HEK293T (cell line): Measurements from ENCODE around the gene FERD3L.

Source experiments
- BHLHE40 ChIP-seq: fragments of 450-650 bp; IDR thresholded peaks from 2 replicates; pipeline ENCODE4 v1.6.1; 2016; ENCODE audit warnings: mild to moderate bottlenecking, moderate library complexity, borderline replicate concordance
- CTBP1 ChIP-seq: fragments of 450-650 bp; IDR thresholded peaks from 2 replicates; pipeline ENCODE4 v1.6.1; 2016; ENCODE audit warnings: borderline replicate concordance
- ELF4 ChIP-seq: fragments of 450-650 bp; IDR thresholded peaks from 2 replicates; pipeline ENCODE4 v1.6.1; 2017; ENCODE audit warnings: antibody characterized with exemption
- FOXA1 ChIP-seq: fragments of 450-650 bp; IDR thresholded peaks from 2 replicates; pipeline ENCODE4 v1.6.1; 2016; ENCODE audit warnings: mild to moderate bottlenecking
- FOXK2 ChIP-seq: fragments of 450-650 bp; IDR thresholded peaks from 2 replicates; pipeline ENCODE4 v1.6.1; 2016; ENCODE audit warnings: mild to moderate bottlenecking
- FOXM1 ChIP-seq: fragments of 450-650 bp; IDR thresholded peaks from 2 replicates; pipeline ENCODE4 v1.6.1; 2017; ENCODE audit warnings: mild to moderate bottlenecking, borderline replicate concordance
- HDGF ChIP-seq: fragments of 450-650 bp; IDR thresholded peaks from 2 replicates; pipeline ENCODE4 v1.6.1; 2017; ENCODE audit warnings: antibody characterized with exemption, borderline replicate concordance
- L3MBTL2 ChIP-seq: fragments of 450-650 bp; conservative IDR thresholded peaks from 2 replicates; pipeline ENCODE4 v1.6.1; 2016; ENCODE audit warnings: mild to moderate bottlenecking
- SP1 ChIP-seq: fragments of 450-650 bp; IDR thresholded peaks from 2 replicates; pipeline ENCODE4 v1.6.1; 2017
- SUZ12 ChIP-seq: fragments of 450-650 bp; IDR thresholded peaks from 2 replicates; pipeline ENCODE4 v1.6.1; 2016; ENCODE audit warnings: mild to moderate bottlenecking
- TARDBP ChIP-seq: fragments of 450-650 bp; IDR thresholded peaks from 2 replicates; pipeline ENCODE4 v1.6.1; 2016
- ZNF384 ChIP-seq: fragments of 450-650 bp; IDR thresholded peaks from 2 replicates; pipeline ENCODE4 v1.6.1; 2016
- TF ChIP-seq, protein P1 (sequence below): fragments of 450-650 bp; IDR thresholded peaks from 2 replicates; pipeline ENCODE4 v1.6.1; 2016

DNA sequence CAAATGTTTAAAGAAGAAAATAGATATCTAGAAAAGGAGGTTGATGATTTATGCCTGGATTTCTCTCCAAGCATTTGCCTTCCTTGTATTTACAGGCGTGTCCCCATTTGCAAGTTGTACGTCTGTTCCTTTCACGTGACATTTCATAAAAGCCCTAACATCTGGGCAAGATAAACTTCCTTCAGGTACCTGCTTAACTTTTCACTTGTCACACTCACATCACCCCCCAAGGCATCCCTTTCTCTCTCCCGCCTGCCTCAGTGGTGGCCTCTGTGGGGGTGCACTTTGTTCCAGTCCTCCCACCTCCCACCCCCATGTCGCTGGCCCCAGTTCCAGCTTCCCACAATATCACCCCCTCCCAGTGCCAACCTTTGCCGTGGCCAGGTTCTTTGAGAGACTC, 34.4 kb downstream of the FERD3L start:
- no peak for TF ChIP-seq SP1
- TF ChIP-seq SUZ12: no peak
- no peak for TF ChIP-seq HDGF
- TF ChIP-seq BHLHE40: no peak
- TF ChIP-seq CTBP1: no peak
- no peak for TF ChIP-seq TARDBP
- no peak for TF ChIP-seq FOXM1
- TF ChIP-seq, protein P1, sequence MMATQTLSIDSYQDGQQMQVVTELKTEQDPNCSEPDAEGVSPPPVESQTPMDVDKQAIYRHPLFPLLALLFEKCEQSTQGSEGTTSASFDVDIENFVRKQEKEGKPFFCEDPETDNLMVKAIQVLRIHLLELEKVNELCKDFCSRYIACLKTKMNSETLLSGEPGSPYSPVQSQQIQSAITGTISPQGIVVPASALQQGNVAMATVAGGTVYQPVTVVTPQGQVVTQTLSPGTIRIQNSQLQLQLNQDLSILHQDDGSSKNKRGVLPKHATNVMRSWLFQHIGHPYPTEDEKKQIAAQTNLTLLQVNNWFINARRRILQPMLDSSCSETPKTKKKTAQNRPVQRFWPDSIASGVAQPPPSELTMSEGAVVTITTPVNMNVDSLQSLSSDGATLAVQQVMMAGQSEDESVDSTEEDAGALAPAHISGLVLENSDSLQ: no peak
- no peak for TF ChIP-seq FOXK2
- TF ChIP-seq ZNF384: no peak
- no peak for TF ChIP-seq ELF4
- TF ChIP-seq FOXA1: no peak
- TF ChIP-seq L3MBTL2: no peak
